ENCODE measurements around the gene CCDC71.
A peak's percentile ranks its signal among the peaks of the same experiment; 100 is the strongest.

The CCDC71 gene

GRCh38 chr3:49171119-49171774 is 5.1 kb upstream of the CCDC71 start, which contains the start of gene KLHDC8B:
Gene KLHDC8B, plus strand, starts transcription at chr3:49171598. Its CDS starts 1,172 bp downstream, at chr3:49172770.
- peak within 1 kb of the TSS; percentile 49 for H3K4me3 ChIP-seq (replicated peaks; ENCODE audit: insufficient read depth, low read length)
- peak within 1 kb of the TSS; percentile 56 for H3K27ac ChIP-seq (replicated peaks)
- no peak for TF ChIP-seq REST (IDR thresholded peaks at IDR 0.05; ENCODE audit: insufficient replicate concordance, low read depth)
- peak; percentile 53 for TF ChIP-seq CTCF (IDR thresholded peaks at IDR 0.05; ENCODE audit: insufficient read depth, low read length)
- no peak for TF ChIP-seq GABPA (IDR thresholded peaks at IDR 0.05; ENCODE audit: low read depth)
- no peak for TF ChIP-seq SPI1 (IDR thresholded peaks at IDR 0.05; ENCODE audit: borderline replicate concordance, low read depth)
- DNase-seq (ENCODE audit: low read depth in 1 of 2, low spot score in 1 of 2), result peak; percentile 31 to 70
- no peaks in the 10 kb centered on the region for H3K27me3 ChIP-seq (ENCODE audit: insufficient read depth, poor library complexity, severe bottlenecking)

- no peaks in the 10 kb centered on the region for H3K27me3 ChIP-seq (ENCODE audit: insufficient read depth, poor library complexity, severe bottlenecking)
- TF ChIP-seq SPI1 (IDR thresholded peaks at IDR 0.05; ENCODE audit: borderline replicate concordance, low read depth) (no peak), REST (IDR thresholded peaks at IDR 0.05; ENCODE audit: insufficient replicate concordance, low read depth) (no peak), CTCF (IDR thresholded peaks at IDR 0.05; ENCODE audit: insufficient read depth, low read length) (no peak)
- H3K27ac ChIP-seq (replicated peaks), result no peak overlapping the region
- no peak overlapping the region; the same call in 1 of the 2 replicates for H3K4me3 ChIP-seq (replicated peaks; ENCODE audit: insufficient read depth, low read length)
- no peak for DNase-seq (ENCODE audit: low read depth in 1 of 2, low spot score in 1 of 2)
These were observed 4.6 kb upstream of the CCDC71 start for GRCh38 chr3:49170744-49171118.

GRCh38 chr3:49166752-49167556 is 823 bp upstream of the CCDC71 start:
- no peaks in the 10 kb centered on the region for H3K27me3 ChIP-seq (ENCODE audit: insufficient read depth, poor library complexity, severe bottlenecking)
- DNase-seq (ENCODE audit: low read depth in 1 of 2, low spot score in 1 of 2), result no peak
- H3K4me3 ChIP-seq (replicated peaks; ENCODE audit: insufficient read depth, low read length), result no peak overlapping the region
- peak overlapping the region; percentile 72 for H3K27ac ChIP-seq (replicated peaks)
- TF ChIP-seq POLR2AphosphoS5 (IDR thresholded peaks at IDR 0.05; ENCODE audit: low read depth) (no peak), CTCF (IDR thresholded peaks at IDR 0.05; ENCODE audit: insufficient read depth, low read length) (no peak), REST (IDR thresholded peaks at IDR 0.05; ENCODE audit: insufficient replicate concordance, low read depth) (no peak), SPI1 (IDR thresholded peaks at IDR 0.05; ENCODE audit: borderline replicate concordance, low read depth) (no peak), GABPA (IDR thresholded peaks at IDR 0.05; ENCODE audit: low read depth) (no peak)

All from HL-60 (cell line).